ENCODE measurements around the gene SAMD11.

- TF ChIP-seq CTCF (IDR thresholded peaks at IDR 0.05; ENCODE audit: control extremely low read depth in 1 of 3, insufficient read depth in 1 of 3, low read depth in 1 of 3, low read length in 3 of 3) = no peak
- no peak for TF ChIP-seq TCF12 (IDR thresholded peaks at IDR 0.05; ENCODE audit: low read depth, low read length)
Measured at GRCh38 chr1:980137-980571, 56.4 kb downstream of the SAMD11 start.
